Measurements from ENCODE around the gene PTPN1.

- TF ChIP-seq CTCF (IDR thresholded peaks at IDR 0.05; ENCODE audit: low read depth, low read length, poor library complexity, severe bottlenecking) (no peak), EZH2phosphoT487 (IDR thresholded peaks at IDR 0.05; ENCODE audit: borderline replicate concordance, low read length) (no peak)
Measured at GRCh38 chr20:50464725-50465650, 45.2 kb upstream of the PTPN1 start.

Data from DOHH2 (cell line).